Activated naive CD4-positive, alpha-beta T cell treated with anti-CD3 and anti-CD28 coated beads, Interleukin-2, amount 10 ng/mL, durations not matched to agents 7 days and 5 days (primary cell): Measurements from ENCODE around the gene CGB8.
"Not testable (repeated sequence)": the region's sequence is repeated elsewhere in the genome, so short reads cannot be mapped to it uniquely, and the experiment has no call there.

Source experiments
- CTCF ChIA-PET: fragments of 350-600 bp; sonication (Branson Sonifier 250); formaldehyde crosslinking; loops from one replicate; lab custom pipeline; 2021; ENCODE audit warnings: antibody characterized with exemption; lab: Charles Lee
- DNase-seq: peaks from one replicate; pipeline ENCODE4 v3.0.0-alpha.2; 2020
- H3K27ac Mint-ChIP-seq: one replicate; pipeline ENCODE4 v1.8.0; 2021; ENCODE audit warnings: mild to moderate bottlenecking, moderate library complexity, mixed read lengths
- H3K27me3 Mint-ChIP-seq: one replicate; pipeline ENCODE4 v1.8.0; 2021; ENCODE audit warnings: mild to moderate bottlenecking, mixed read lengths
- H3K36me3 Mint-ChIP-seq: one replicate; pipeline ENCODE4 v1.8.0; 2021; ENCODE audit warnings: mixed read lengths
- H3K4me1 Mint-ChIP-seq: one replicate; pipeline ENCODE4 v1.8.0; 2021; ENCODE audit warnings: mixed read lengths
- H3K4me3 Mint-ChIP-seq: one replicate; pipeline ENCODE4 v1.8.0; 2021; ENCODE audit warnings: mild to moderate bottlenecking, moderate library complexity, mixed read lengths
- H3K9me3 Mint-ChIP-seq: one replicate; pipeline ENCODE4 v1.8.0; 2021; ENCODE audit warnings: mixed read lengths

Gene CGB8

GRCh38 chr19:49029749-49030148, 19.2 kb downstream of the CGB8 start:
- H3K4me1 Mint-ChIP-seq, H3K4me3 Mint-ChIP-seq, H3K36me3 Mint-ChIP-seq, DNase-seq, H3K27ac Mint-ChIP-seq, H3K9me3 Mint-ChIP-seq: not testable (repeated sequence)
- CTCF ChIA-PET, result interaction anchor here (1.8 kb wide), 1 partner anchor 242 kb away, joined by 5 read pairs; no protein-coding TSS in a partner anchor
- H3K27me3 Mint-ChIP-seq, result peaks cover 10% of the 10 kb centered on the region

GRCh38 chr19:49028686-49029085, 20.2 kb downstream of the CGB8 start:
- DNase-seq, H3K27ac Mint-ChIP-seq, CTCF ChIA-PET, H3K9me3 Mint-ChIP-seq, H3K4me3 Mint-ChIP-seq, H3K36me3 Mint-ChIP-seq, H3K4me1 Mint-ChIP-seq: not testable (repeated sequence)
- H3K27me3 Mint-ChIP-seq, result peaks cover 10% of the 10 kb centered on the region

- H3K36me3 Mint-ChIP-seq, DNase-seq, H3K4me3 Mint-ChIP-seq, CTCF ChIA-PET, H3K27ac Mint-ChIP-seq, H3K9me3 Mint-ChIP-seq, H3K4me1 Mint-ChIP-seq: not testable (repeated sequence)
- peaks cover 10% of the 10 kb centered on the region for H3K27me3 Mint-ChIP-seq
These were observed 23.3 kb downstream of the CGB8 start for GRCh38 chr19:49025599-49025998.

GRCh38 chr19:49025088-49025487, 23.8 kb downstream of the CGB8 start:
- peaks cover 15% of the 10 kb centered on the region for H3K27me3 Mint-ChIP-seq
- H3K4me1 Mint-ChIP-seq, H3K27ac Mint-ChIP-seq, H3K9me3 Mint-ChIP-seq, H3K36me3 Mint-ChIP-seq, H3K4me3 Mint-ChIP-seq, CTCF ChIA-PET, DNase-seq: not testable (repeated sequence)

DNA sequence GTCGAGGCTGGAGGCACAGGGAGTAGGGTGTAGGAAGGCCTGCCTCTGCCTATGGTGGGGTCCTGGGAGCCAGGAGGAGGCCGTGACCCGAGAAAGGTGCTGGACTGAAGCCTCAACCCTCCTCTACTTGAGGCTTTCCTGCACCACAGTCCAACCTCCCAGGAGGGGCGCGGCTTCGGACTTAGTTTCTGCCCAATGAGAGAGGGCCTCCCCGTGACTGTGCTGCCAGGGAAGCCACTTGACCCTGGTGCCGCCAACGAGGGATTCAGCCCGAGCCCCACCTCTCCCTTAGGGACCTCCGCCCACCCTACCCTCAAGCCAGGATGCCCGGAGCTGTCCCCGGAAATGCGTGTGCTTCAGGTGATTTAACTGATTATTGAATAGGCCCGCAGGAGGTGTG, 24.7 kb downstream of the CGB8 start, which contains the start of gene CGB3:
TSS of gene CGB3 (minus strand) at position 101 of the 400 bp plus-strand sequence. CDS start 362 bp downstream, outside the sequence.
- peaks cover 24% of the 10 kb centered on the region for H3K27me3 Mint-ChIP-seq
- H3K27ac Mint-ChIP-seq, H3K4me3 Mint-ChIP-seq, CTCF ChIA-PET, DNase-seq, H3K9me3 Mint-ChIP-seq, H3K36me3 Mint-ChIP-seq: not testable (repeated sequence)
- H3K4me1 Mint-ChIP-seq, result peaks cover 14% of the 10 kb centered on the region

- CTCF ChIA-PET, result interaction anchor here (0.9 kb wide), 1 partner anchor 25 kb away, joined by 4 read pairs; no protein-coding TSS in a partner anchor
- H3K9me3 Mint-ChIP-seq, result no peaks in the 10 kb centered on the region
- DNase-seq, result no peak
- peaks cover 39% of the 10 kb centered on the region for H3K27me3 Mint-ChIP-seq
- H3K36me3 Mint-ChIP-seq, result no peaks in the 10 kb centered on the region
- H3K4me1 Mint-ChIP-seq, result peaks cover 30% of the 10 kb centered on the region
- H3K27ac Mint-ChIP-seq, result no peak overlapping the region
- no peak overlapping the region for H3K4me3 Mint-ChIP-seq
These were observed 26.8 kb downstream of the CGB8 start for GRCh38 chr19:49022116-49022515.

GRCh38 chr19:49020931-49021895, 27.7 kb downstream of the CGB8 start:
- CTCF ChIA-PET, result interaction anchor here (0.9 kb wide), 1 partner anchor 24 kb away, joined by 4 read pairs; no protein-coding TSS in a partner anchor
- Mint-ChIP-seq H3K9me3 (no peaks in the 10 kb centered on the region), H3K4me3 (no peak overlapping the region), H3K27me3 (peaks cover 39% of the 10 kb centered on the region), H3K27ac (no peak overlapping the region), H3K4me1 (peaks cover 32% of the 10 kb centered on the region), H3K36me3 (no peaks in the 10 kb centered on the region)
- no peak for DNase-seq

DNA sequence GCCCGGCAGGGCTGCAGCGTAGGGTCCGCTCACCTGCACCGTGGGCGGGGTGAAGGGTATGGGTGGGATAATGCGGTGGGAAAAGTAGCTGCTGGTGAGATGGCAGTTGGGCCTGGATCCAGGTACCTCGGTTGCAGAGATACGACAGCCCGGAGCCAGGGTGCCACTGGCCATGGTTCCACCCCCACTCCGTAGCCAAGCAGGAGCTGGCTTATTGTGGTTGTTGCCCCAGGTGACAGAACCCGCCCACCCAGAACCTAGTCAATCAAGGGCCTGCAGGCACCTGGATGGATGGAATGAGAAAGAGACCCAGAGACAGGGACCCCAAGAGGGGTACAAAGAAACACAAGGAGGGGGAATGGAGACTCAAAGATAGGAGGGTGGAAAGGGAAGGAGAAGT, 28.6 kb downstream of the CGB8 start:
- peaks cover 6% of the 10 kb centered on the region for H3K36me3 Mint-ChIP-seq
- no peak for DNase-seq
- H3K27ac Mint-ChIP-seq, result no peak overlapping the region
- CTCF ChIA-PET, result interaction anchor here (1.8 kb wide), 1 partner anchor 20 kb away, joined by 8 read pairs; no protein-coding TSS in a partner anchor
- H3K27me3 Mint-ChIP-seq, result peaks cover 39% of the 10 kb centered on the region
- peaks cover 32% of the 10 kb centered on the region for H3K4me1 Mint-ChIP-seq
- no peak overlapping the region for H3K4me3 Mint-ChIP-seq
- H3K9me3 Mint-ChIP-seq, result no peaks in the 10 kb centered on the region

GRCh38 chr19:49019242-49019932, 29.5 kb downstream of the CGB8 start:
- no peak overlapping the region for H3K27ac Mint-ChIP-seq
- CTCF ChIA-PET, result interaction anchor here (1.0 to 1.8 kb wide), 4 partner anchors 10 to 49 kb away, joined by 3 to 8 read pairs (median 3); partner anchors contain the start of genes GYS1 and RUVBL2
- H3K27me3 Mint-ChIP-seq, result peaks cover 39% of the 10 kb centered on the region
- peaks cover 32% of the 10 kb centered on the region for H3K4me1 Mint-ChIP-seq
- peak; percentile 73 for DNase-seq
- peak overlapping the region; percentile 78 for H3K4me3 Mint-ChIP-seq
- no peaks in the 10 kb centered on the region for H3K9me3 Mint-ChIP-seq
- H3K36me3 Mint-ChIP-seq, result peaks cover 8% of the 10 kb centered on the region

DNA sequence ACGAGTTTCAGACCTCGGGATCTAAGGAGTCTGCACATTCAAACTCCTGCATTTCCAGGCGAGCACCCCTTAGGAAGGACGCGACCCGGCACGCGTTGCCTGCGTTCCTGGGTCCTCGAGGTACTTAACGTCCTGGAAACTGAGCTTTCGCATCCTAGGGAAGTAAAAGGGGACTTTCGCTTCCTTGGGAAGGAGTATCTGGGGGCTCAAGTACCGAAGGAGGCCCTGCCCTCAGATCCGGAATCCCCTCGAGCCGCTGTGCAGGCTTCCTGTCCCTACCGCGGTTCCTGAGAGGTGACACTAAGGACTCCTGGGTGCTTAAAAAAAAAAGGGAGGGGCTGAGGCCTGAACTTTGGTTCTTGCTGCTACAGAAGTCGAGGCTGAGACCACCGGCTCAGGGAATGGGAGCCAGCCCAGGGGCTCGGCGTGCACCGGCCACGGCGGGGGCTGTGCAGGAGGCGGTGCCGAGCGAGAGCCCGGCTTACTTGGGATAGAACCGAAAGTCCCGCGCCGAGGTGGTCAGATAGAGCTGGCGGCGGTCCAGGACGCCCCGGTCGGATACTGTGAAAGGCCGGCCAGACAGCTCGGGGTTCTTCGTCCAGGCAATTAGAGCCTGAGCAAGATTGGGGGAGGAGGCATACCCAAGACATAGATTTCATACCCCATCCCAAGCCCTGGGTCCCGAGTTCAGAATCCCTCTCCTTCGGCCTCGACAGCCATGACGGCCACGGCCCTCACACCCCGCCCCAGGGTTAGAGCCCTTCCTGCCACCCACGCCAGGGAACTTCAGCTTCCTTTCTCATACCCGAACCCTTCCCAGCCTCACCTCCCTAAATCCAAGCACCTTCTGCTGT, 30.3 kb downstream of the CGB8 start:
- peaks cover 32% of the 10 kb centered on the region for H3K4me1 Mint-ChIP-seq
- H3K27ac Mint-ChIP-seq, result not testable (repeated sequence)

DNA sequence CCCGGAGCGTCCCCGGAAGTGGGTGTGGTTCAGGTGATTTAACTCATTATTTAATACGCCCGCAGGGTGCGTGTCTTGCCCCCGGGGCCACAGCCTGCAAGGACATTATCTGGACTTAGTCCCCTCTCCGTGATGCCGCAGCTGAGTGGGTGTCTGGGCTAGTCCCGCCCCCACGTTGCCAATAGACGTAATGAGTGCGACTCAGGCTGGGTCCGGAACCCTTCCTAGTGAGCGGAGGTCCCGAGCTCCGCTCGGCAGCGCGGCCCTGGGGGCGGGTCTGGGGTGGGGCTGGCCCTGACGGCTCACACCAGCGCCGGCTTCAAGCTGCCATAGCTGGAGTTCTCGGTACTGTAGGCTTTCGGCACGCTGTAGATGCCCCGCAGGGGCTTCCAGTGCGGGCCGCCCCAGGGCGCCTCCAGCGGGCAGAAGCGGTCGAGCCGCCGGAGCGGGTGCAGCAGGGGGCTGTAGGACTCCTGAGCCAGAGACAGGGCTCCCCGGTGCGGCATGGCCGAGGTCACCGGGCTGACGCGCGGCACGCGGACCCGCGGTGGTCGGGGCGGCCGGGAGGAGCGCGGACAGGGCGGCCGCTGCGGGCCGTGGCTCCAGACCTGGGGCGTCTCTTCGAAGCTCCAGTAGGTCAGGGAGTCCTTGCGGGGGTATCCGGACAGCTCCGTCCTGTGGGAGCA, 31.1 kb downstream of the CGB8 start:
- peaks cover 39% of the 10 kb centered on the region for H3K27me3 Mint-ChIP-seq
- no peaks in the 10 kb centered on the region for H3K9me3 Mint-ChIP-seq
- peak overlapping the region; percentile 78 for H3K4me3 Mint-ChIP-seq
- peak; percentile 75 for DNase-seq
- no peak overlapping the region for H3K27ac Mint-ChIP-seq
- peaks cover 32% of the 10 kb centered on the region for H3K4me1 Mint-ChIP-seq
- CTCF ChIA-PET, result interaction anchor here (1.1 to 1.5 kb wide), 4 partner anchors 9 to 181 kb away, joined by 4 to 6 read pairs (median 4); no protein-coding TSS in a partner anchor
- peaks cover 8% of the 10 kb centered on the region for H3K36me3 Mint-ChIP-seq

More for the DNA sequence above, 30.3 kb downstream of the CGB8 start:
- peaks cover 39% of the 10 kb centered on the region for H3K27me3 Mint-ChIP-seq
- not testable (repeated sequence) for H3K36me3 Mint-ChIP-seq, H3K9me3 Mint-ChIP-seq
- DNase-seq, result peak; percentile 47
- peak overlapping the region; percentile 78 for H3K4me3 Mint-ChIP-seq
- CTCF ChIA-PET, result interaction anchor here (1.0 to 1.8 kb wide), 8 partner anchors 9 to 180 kb away, joined by 3 to 8 read pairs (median 4); partner anchors contain the start of genes GYS1 and RUVBL2

- no peak within 1 kb of the TSS for H3K27ac Mint-ChIP-seq
- H3K9me3 Mint-ChIP-seq, result no peaks in the 10 kb centered on the region
- H3K36me3 Mint-ChIP-seq, result peaks cover 10% of the 10 kb centered on the region
- peaks cover 39% of the 10 kb centered on the region for H3K27me3 Mint-ChIP-seq
- H3K4me1 Mint-ChIP-seq, result peaks cover 32% of the 10 kb centered on the region
- DNase-seq, result no peak
- CTCF ChIA-PET, result interaction anchor here (0.9 to 1.5 kb wide), 5 partner anchors 8 to 182 kb away, joined by 3 to 6 read pairs (median 4); no protein-coding TSS in a partner anchor
- H3K4me3 Mint-ChIP-seq, result peak within 1 kb of the TSS; percentile 78
These were observed 31.8 kb downstream of the CGB8 start, which contains the start of gene LHB for GRCh38 chr19:49017041-49017665. Gene LHB, minus strand, starts transcription at chr19:49017091. Its CDS starts 10 bp downstream, at chr19:49017081.
